Activated CD4-positive, alpha-beta T cell treated with anti-CD3 and anti-CD28 coated beads, Interleukin-2, Interleukin-6, amounts not matched to agents 100 ng/mL and 50 ng/mL, durations not matched to agents 16 hours and 8 hours (primary cell): ENCODE results near the gene PCMT1.
"Not testable (repeated sequence)": the region's sequence is repeated elsewhere in the genome, so short reads cannot be mapped to it uniquely, and the experiment has no call there.

Experiments
- DNase-seq: peaks from one replicate; pipeline ENCODE4 v3.0.0-alpha.2; 2020

Gene PCMT1

DNA sequence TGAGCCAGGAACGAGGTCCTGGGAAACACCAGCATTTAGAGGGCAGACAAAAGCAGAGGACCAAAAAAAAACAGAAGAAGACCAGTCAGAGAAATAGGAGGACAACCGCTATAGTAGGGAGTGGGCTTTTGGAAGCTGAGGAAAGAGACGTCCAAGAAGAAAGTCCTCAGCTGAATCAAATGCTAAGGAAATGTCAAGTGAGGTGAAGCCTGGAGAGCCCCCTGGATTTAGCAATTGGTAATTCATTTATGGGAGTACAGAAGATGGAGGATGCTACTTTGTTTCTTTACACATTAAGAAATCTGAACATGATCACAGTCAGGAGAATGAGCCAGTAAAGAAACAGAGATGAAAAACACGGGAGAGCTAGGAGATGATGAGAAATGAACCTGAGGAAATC is 73.5 kb downstream of the PCMT1 start:
- DNase-seq, result no peak

DNA sequence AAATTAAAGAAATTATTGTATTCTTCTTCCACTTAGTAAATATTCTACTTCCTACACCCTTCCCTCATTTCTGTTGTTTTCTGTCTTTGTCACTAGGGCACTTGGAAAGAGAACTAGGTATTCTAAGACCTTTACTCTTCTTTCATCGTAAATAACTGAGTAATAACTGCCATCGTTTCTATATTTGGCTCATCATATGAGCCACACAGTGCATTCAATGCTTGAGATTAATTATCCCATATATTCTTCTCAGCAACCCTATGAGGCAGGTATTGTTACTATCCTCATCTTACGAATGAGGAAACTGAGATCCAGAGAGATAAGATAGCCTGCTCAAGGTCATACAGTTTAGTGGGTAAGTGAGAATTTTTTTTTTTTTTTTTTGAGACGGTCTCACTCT is 75.8 kb downstream of the PCMT1 start:
- no peak for DNase-seq

GRCh38 chr6:149830731-149831307 is 81.3 kb downstream of the PCMT1 start:
- no peak for DNase-seq

DNA sequence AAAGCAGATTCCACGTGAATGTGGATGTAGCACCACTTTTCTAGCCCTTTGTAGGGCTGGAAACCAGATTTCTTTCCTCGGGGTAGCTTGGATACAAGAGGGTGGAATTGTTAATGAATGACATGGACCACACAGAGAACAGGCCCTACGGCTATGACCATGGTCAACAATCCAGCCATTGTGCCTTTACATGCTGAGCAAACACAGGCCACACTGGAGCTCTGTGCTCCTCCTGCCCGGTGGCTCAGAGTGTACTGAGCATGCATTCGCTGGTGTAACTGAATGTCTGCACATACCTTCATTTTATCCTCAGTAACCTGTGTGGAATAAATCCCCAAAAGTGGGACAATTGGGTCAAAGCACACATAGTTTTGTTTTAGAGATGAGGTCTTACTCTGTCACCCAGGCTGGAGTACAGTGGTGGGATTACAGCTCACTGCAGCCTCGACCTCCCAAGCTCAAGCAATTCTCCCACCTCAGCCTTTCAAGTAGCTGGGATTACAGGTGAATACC is 81.8 kb downstream of the PCMT1 start:
- DNase-seq, result no peak

DNA sequence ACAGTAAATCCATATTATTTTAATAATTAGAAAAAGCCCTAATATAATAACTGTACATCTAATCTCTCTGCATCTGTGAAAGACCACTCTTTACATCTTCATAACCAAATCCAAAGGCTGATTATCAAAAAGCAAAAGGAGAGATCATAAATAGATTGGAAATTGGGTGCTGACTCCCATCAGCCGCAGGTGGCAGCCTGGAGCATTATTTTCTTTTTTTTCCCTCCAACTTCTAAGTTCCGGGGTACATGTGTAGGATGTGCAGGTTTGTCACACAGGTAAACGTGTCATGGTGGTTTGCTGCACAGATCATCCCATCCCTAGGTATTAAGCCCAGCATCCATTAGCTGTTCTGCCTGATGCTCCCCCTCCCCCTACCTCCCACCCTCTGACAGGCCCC is 84.1 kb downstream of the PCMT1 start:
- DNase-seq, result no peak

DNA sequence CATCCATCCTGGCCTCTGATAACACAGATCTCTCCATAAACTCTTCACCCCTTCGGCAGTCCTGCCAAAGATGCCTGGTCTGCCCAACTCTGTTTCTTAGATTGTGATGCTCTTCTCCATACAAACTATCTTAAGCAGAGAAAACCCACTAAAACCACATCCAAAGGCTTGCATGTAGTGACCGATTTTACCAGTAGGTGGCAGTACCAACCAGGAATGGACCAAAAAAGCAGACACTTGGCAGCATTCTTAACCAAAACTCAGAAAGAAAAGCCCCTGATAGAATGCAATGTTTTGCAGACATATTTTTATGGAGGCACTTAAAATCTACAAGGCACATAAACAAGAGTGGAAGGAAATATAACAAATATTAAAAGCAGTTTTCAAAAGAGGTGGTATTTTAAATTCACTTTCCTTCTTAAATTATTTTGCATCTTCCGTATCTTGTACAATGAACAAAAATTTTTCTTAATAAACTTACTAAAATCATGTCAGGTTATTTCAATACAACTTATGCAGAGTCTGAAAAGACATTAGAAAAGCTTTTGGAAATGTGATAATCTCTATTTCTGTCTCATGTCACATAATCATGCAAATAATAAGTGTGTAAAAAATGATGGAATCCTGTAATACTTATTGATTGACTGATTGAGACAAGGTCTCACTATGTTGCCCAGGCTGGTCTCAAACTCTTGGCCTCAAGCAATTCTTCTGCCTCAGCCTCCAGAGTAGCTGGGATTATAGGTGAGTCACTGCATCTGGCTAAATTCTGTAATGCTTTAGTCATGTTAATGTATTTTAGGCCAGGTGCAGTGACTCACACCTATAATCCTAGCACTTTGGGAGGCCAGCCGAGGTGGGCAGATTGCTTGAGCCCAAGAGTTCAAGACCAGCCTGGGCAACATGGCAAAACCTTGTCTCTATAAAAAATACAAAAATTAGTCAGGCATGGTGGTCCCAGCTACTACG is 85.3 kb downstream of the PCMT1 start:
- DNase-seq, result peak; percentile 74

GRCh38 chr6:149840345-149841075 is 91.0 kb downstream of the PCMT1 start:
- peak; percentile 62 for DNase-seq

DNA sequence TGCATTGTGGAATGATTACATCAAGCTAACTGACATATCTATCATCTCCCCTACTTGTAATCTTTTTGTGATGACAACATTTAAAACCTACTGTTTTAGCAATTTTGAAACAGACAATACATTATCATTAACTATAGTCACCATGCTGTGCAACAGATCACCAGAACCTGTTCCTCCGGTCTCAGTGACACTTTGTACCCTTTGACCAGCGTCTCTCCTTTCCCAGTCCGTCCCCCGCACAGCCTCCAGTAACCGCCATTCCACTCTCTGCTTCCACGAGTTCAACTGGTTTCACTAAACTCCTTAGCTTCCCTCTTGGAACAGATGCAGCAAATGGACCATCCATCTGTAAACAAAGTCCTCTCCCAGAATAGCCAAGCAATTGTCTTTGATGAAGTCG is 92.8 kb downstream of the PCMT1 start:
- DNase-seq, result no peak

GRCh38 chr6:149843051-149843633 is 93.6 kb downstream of the PCMT1 start:
- no peak for DNase-seq

- DNase-seq, result not testable (repeated sequence)
Observed at GRCh38 chr6:149844036-149844435, 94.5 kb downstream of the PCMT1 start.

DNA sequence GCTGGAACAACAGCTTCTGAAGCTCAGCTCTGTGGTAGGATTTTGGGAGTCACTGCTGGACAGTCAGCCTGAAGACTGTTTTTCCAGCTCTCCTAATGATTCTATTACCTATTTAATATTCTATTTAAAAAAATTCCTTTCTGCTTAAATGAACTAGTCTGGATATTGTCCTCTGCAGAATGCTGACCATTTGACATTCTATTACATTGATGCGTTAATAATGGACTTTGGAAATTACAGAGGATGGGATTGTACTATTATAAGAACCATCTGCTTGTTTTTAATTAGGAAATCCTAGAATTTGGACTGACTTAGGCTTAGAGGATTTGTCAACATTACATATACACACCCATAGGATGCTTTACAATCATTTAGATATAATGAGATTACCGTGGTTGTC is 94.9 kb downstream of the PCMT1 start:
- DNase-seq, result no peak

DNA sequence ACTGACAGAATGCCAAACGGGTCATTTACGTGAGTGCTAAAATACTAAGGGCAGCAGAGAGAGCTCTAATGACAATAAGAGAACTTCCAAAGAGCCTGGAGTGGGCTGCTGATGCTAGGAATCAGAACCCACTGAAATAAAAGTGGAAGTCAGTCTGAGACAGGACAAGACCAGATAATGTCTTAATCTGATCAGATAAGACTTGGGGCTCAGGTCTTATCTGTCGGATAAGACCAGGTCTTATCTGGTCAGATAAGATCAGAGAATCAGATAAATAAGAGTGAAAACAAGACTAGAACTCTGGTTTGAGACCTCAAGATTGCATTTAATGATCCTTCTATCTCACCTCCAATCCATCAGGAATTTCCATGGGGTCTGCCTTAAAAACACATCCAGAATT is 96.0 kb downstream of the PCMT1 start:
- no peak for DNase-seq

GRCh38 chr6:149846321-149846720 is 96.8 kb downstream of the PCMT1 start:
- no peak for DNase-seq

DNA sequence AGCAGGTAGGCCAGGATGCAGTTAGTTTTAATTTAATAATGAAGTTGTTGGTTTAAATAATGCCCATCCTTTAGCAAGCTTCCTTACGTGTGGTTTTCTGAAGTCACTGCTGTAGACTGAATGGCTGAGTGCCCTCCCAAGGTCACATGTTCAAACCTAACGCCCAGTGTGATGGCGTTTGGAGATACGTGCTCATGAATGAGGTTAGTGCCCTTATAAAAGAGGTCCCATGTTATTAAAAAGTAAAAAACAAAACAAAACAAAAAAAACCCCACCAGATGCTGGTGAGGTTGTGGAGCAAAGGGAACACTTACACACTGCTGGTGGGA is 98.4 kb downstream of the PCMT1 start:
- no peak for DNase-seq

DNA sequence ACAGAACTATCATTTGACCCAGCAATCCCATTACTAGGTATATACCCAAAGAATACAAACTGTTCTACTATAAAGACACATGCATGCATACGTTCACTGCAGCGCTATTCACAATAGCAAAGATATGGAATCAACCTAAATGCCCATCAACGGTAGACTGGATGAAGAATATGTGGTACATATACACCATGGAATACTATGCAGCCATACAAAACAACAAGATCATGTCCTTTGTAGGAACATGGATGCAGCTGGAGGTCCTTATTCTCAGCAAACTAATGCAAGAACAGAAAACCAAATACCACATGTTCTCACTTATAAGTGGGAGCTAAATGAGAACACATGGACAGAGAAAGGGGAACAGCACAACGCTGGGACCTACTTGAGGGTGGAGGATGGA is 98.8 kb downstream of the PCMT1 start:
- DNase-seq, result not testable (repeated sequence)

DNA sequence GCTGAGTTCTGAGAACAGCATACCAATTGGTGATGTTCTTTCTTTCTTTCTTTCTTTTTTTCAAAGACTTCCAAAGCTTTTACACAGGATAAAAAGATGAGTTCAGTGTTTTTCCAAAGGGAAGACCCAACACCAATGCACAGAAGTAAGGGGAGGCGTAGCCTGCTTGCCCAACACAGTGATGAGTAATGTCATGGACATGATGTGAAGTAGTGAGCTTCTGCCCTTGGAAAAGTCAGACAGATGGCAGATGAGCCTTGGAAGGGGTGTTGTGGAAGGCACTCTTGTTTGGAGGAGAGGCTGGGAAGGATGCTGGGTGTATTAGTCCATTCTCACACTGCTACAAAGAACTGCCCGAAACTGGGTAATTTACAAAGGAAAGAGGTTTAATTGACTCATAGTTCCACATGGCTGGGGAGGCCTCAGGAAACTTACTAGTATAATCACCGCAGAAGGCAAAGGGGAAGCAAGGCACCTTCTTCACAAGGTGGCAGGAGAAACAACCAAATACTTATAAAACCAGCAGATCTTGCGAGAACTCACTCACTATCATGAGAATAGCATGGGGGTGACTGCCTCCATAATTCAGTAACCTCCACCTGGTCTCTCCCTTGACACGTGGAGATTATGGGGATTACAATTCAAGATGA is 102.0 kb downstream of the PCMT1 start:
- no peak for DNase-seq

DNA sequence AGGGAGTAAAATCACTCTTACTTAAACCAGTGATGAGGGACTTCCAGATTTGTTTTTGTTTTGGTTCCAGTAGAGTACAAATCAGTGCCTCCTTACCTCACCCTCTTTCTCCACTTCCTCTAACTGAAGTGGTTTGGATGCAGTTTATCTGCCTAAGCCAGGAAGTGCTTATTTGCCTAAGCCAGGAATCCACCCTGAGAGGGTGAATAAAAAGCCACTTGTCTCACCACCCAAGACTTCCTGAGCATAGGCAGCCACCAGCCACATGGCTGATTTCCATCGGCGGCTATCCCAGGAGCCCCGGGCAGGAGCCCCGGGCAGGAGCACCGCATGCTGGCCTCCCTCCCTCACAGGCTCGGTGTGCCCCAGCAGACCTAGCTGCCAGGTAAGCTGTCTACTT is 102.6 kb downstream of the PCMT1 start:
- DNase-seq, result peak; percentile 24

DNA sequence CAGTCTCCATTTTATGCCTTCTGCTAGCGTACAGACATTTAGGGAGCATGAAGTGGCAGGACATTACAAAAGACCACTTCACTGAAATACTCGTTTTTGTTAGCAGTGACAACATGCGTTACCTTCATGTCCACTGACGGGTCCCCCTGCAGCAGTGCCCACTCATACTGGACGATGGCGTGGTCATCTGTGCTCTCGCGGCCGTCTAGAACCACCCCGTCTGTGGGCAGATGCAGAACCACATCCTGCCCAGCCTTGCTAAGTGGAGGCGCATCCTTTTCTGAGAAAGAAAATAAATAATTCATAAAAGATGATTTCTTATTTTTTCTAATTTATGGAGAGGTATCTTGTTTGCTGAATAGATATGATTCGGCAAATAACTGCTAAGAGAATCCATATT is 103.3 kb downstream of the PCMT1 start:
- DNase-seq, result peak; percentile 37

- DNase-seq, result not testable (repeated sequence)
Observed at GRCh38 chr6:149854017-149854416, 104.5 kb downstream of the PCMT1 start.

- DNase-seq, result no peak
Observed at GRCh38 chr6:149854532-149854931, 105.0 kb downstream of the PCMT1 start.

- DNase-seq, result no peak
Observed at GRCh38 chr6:149855040-149855654, 105.6 kb downstream of the PCMT1 start.

DNA sequence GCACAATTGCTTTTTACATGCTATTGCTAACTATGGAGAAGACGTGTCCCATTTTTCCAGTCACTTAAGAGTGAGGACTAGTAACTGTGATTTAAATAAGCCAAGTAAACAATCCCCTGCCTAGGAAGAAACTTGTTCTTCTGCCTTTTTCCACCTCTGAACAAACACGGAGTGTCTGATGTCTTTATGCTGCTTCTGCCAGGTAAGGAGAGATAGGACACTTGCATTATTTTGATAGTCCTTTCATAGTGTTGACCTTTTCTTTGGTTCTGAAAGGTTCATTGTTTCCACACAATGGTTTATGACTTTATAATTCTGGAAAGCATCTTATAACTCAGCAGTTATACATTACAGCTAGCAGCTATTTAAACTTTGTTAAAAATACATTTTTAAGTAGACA is 106.2 kb downstream of the PCMT1 start:
- no peak for DNase-seq
